H9 (cell line): Measurements from ENCODE around the gene TMEM63B. TPM values are rescaled to one million over a fixed set of nuclear protein-coding genes. Genes with fewer than 3 reads are reported as not detected.

Experiments
- DNase-seq: peaks from one replicate; pipeline ENCODE4 v3.0.0-alpha.2; 2017
- H2AFZ ChIP-seq: one replicate; pipeline ENCODE4 v1.6.1; 2013; ENCODE audit warnings: mild to moderate bottlenecking, low read length, control low read depth, moderate library complexity
- H2AK5ac ChIP-seq: 2 replicates; pipeline ENCODE4 v1.6.1; 2013; ENCODE audit warnings: low read length, control low read depth, mixed read lengths; ENCODE audit not compliant: insufficient read length
- H2BK120ac ChIP-seq: one replicate; pipeline ENCODE4 v1.6.1; 2013; ENCODE audit warnings: low read depth, mild to moderate bottlenecking, low read length, control low read depth, inconsistent platforms; ENCODE audit not compliant: poor library complexity, severe bottlenecking
- H2BK12ac ChIP-seq: 2 replicates; pipeline ENCODE4 v1.6.1; 2013; ENCODE audit warnings: low read length, control low read depth, mixed read lengths, low read depth; ENCODE audit not compliant: insufficient read length
- H2BK15ac ChIP-seq: 2 replicates; pipeline ENCODE4 v1.6.1; 2013; ENCODE audit warnings: low read depth, low read length, control low read depth
- H2BK20ac ChIP-seq: one replicate; pipeline ENCODE4 v1.6.1; 2013; ENCODE audit warnings: low read depth, mild to moderate bottlenecking, low read length, control low read depth, inconsistent platforms; ENCODE audit not compliant: poor library complexity, severe bottlenecking
- H2BK5ac ChIP-seq: 2 replicates; pipeline ENCODE4 v1.6.1; 2013; ENCODE audit warnings: low read length, control low read depth, mixed read lengths; ENCODE audit not compliant: insufficient read length
- H3K14ac ChIP-seq: 2 replicates; pipeline ENCODE4 v1.6.1; 2013; ENCODE audit warnings: low read length, control low read depth; ENCODE audit not compliant: insufficient read depth
- H3K18ac ChIP-seq: 2 replicates; pipeline ENCODE4 v1.6.1; 2013; ENCODE audit warnings: low read depth, mild to moderate bottlenecking, mixed read lengths, low read length, control low read depth; ENCODE audit not compliant: insufficient read length
- H3K23ac ChIP-seq: 2 replicates; pipeline ENCODE4 v1.6.1; 2013; ENCODE audit warnings: low read length, control low read depth, mixed read lengths, low read depth; ENCODE audit not compliant: insufficient read length
- H3K23me2 ChIP-seq: 2 replicates; pipeline ENCODE4 v1.6.1; 2013; ENCODE audit warnings: low read depth, mild to moderate bottlenecking, mixed read lengths, low read length, control low read depth; ENCODE audit not compliant: insufficient read length, poor library complexity, severe bottlenecking
- H3K27ac ChIP-seq: 2 replicates; pipeline ENCODE4 v1.5.1; 2013; ENCODE audit warnings: low read length, control low read depth, mixed read lengths, low read depth; ENCODE audit not compliant: insufficient read length
- H3K27me3 ChIP-seq: 2 replicates; pipeline ENCODE4 v1.6.1; 2013; ENCODE audit warnings: low read length, control low read depth, inconsistent platforms; ENCODE audit not compliant: insufficient read depth
- H3K4ac ChIP-seq: 2 replicates; pipeline ENCODE4 v1.6.1; 2013; ENCODE audit warnings: low read depth, mild to moderate bottlenecking, control low read depth, inconsistent platforms, low read length, moderate library complexity
- H3K4me1 ChIP-seq: 2 replicates; pipeline ENCODE4 v1.6.1; 2013; ENCODE audit warnings: low read length, control low read depth, inconsistent platforms; ENCODE audit not compliant: insufficient read depth
- H3K4me2 ChIP-seq: 2 replicates; pipeline ENCODE4 v1.6.1; 2013; ENCODE audit warnings: low read length, control low read depth, mixed read lengths; ENCODE audit not compliant: insufficient read length, insufficient read depth
- H3K56ac ChIP-seq: 2 replicates; pipeline ENCODE4 v1.6.1; 2013; ENCODE audit warnings: low read depth, mild to moderate bottlenecking, mixed read lengths, low read length, control low read depth; ENCODE audit not compliant: insufficient read length
- H3K79me1 ChIP-seq: 2 replicates; pipeline ENCODE4 v1.6.1; 2013; ENCODE audit warnings: low read depth, mild to moderate bottlenecking, moderate library complexity, low read length, control low read depth, inconsistent platforms; ENCODE audit not compliant: insufficient read depth, poor library complexity, severe bottlenecking
- H3K79me2 ChIP-seq: 2 replicates; pipeline ENCODE4 v1.6.1; 2013; ENCODE audit warnings: low read length, control low read depth, inconsistent platforms; ENCODE audit not compliant: insufficient read depth
- H3K9ac ChIP-seq: 2 replicates; pipeline ENCODE4 v1.6.1; 2013; ENCODE audit warnings: low read length, control low read depth, mixed read lengths; ENCODE audit not compliant: insufficient read length; ENCODE audit errors: extremely low read depth
- H3K9me3 ChIP-seq: one replicate; pipeline ENCODE4 v1.6.1; 2013; ENCODE audit warnings: low read depth, low read length, inconsistent platforms; ENCODE audit not compliant: control insufficient read depth
- H3T11ph ChIP-seq: one replicate; pipeline ENCODE4 v1.6.1; 2013; ENCODE audit warnings: mild to moderate bottlenecking, low read length, control low read depth, inconsistent platforms
- H4K20me1 ChIP-seq: one replicate; pipeline ENCODE4 v1.6.1; 2013; ENCODE audit not compliant: control insufficient read depth, insufficient read length, insufficient read depth
- H4K5ac ChIP-seq: 2 replicates; pipeline ENCODE4 v1.6.1; 2013; ENCODE audit warnings: low read depth, mild to moderate bottlenecking, mixed read lengths, low read length, control low read depth; ENCODE audit not compliant: insufficient read length
- H4K8ac ChIP-seq: replicated peaks from 2 replicates; pipeline ENCODE4 v1.6.1; 2013; ENCODE audit warnings: low read length, control low read depth, mixed read lengths, low read depth; ENCODE audit not compliant: insufficient read length
- H4K91ac ChIP-seq: 2 replicates; pipeline ENCODE4 v1.6.1; 2013; ENCODE audit warnings: low read depth, mild to moderate bottlenecking, moderate library complexity, mixed read lengths, low read length, control low read depth; ENCODE audit not compliant: insufficient read length
- H3K27ac Mint-ChIP-seq, 3 experiments: 2 replicates in 2 of 3; 3 replicates in 1 of 3; pipeline ENCODE4 v1.8.0; 2020 to 2021; ENCODE audit warnings: mixed read lengths in 3 of 3, mild to moderate bottlenecking in 1 of 3, moderate library complexity in 1 of 3
- H3K27me3 Mint-ChIP-seq: 2 replicates; pipeline ENCODE4 v1.8.0; 2021; ENCODE audit warnings: low read depth, mild to moderate bottlenecking, moderate library complexity, mixed read lengths
- H3K36me3 Mint-ChIP-seq, 3 experiments: 2 replicates in 2 of 3; 3 replicates in 1 of 3; pipeline ENCODE4 v1.8.0; 2020 to 2021; ENCODE audit warnings: low read depth in 3 of 3, mixed read lengths in 3 of 3; ENCODE audit not compliant: insufficient read depth in 1 of 3
- H3K4me1 Mint-ChIP-seq, 2 experiments: 2 replicates each; pipeline ENCODE4 v1.8.0; 2020; ENCODE audit warnings: mixed read lengths in 2 of 2
- H3K4me3 Mint-ChIP-seq, 2 experiments: 2 replicates in 1 of 2; 3 replicates in 1 of 2; pipeline ENCODE4 v1.8.0; 2020 to 2021; ENCODE audit warnings: mild to moderate bottlenecking in 2 of 2, mixed read lengths in 2 of 2, moderate library complexity in 1 of 2
- H3K9me3 Mint-ChIP-seq, 2 experiments: 2 replicates in 1 of 2; 3 replicates in 1 of 2; pipeline ENCODE4 v1.8.0; 2020; ENCODE audit warnings: mild to moderate bottlenecking in 2 of 2, mixed read lengths in 2 of 2, moderate library complexity in 1 of 2
- CTCF ChIP-seq: fragments of 200-600 bp; sonication (generic); conservative IDR thresholded peaks from 3 replicates; pipeline ENCODE4 v1.8.0; 2021; ENCODE audit warnings: antibody characterized with exemption, mild to moderate bottlenecking
- WGBS: extraction: QIAGEN DNeasy Blood & Tissue Kit; methylation state at CpG from one replicate; pipeline ENCODE4 v1.1.7; 2013; ENCODE audit warnings: missing lambda C conversion rate, low lambda C conversion rate, mixed read lengths; ENCODE audit not compliant: insufficient read length; ENCODE audit errors: extremely low coverage; 5-methylcytosine and 5-hydroxymethylcytosine counted together
- total RNA-seq: library from RNA; stranded (reverse); gene quantifications from 2 replicates; pipeline ENCODE4 v1.2.1, GENCODE V29; 2021

TMEM63B gene
- total RNA-seq, 1 experiment from 2014 or later: 56.3 TPM

GRCh38 chr6:44119704-44120262, 7.6 kb upstream of the TMEM63B start:
- no peak overlapping the region for H4K8ac ChIP-seq
- H3K23ac ChIP-seq: no peak overlapping the region
- no peaks in the 10 kb centered on the region for H3K9me3 Mint-ChIP-seq
- no peak overlapping the region for H3K18ac ChIP-seq
- no peak overlapping the region for H3K56ac ChIP-seq
- H3K36me3 Mint-ChIP-seq: peaks cover 0 to 21% (median 20%) of the 10 kb centered on the region in 3 experiments; a peak in 5 of 7 replicates
- H2BK20ac ChIP-seq: no peak overlapping the region
- H2BK120ac ChIP-seq: no peak overlapping the region
- DNase-seq: no peak
- H3K4me2 ChIP-seq: no peak overlapping the region
- no peaks in the 10 kb centered on the region for H3K27me3 Mint-ChIP-seq
- no peak overlapping the region for H3K9ac ChIP-seq
- H4K91ac ChIP-seq: no peak overlapping the region
- H2AK5ac ChIP-seq: no peak overlapping the region
- no peaks in the 10 kb centered on the region for H3K27me3 ChIP-seq
- no peak overlapping the region for H3K27ac ChIP-seq
- H2BK15ac ChIP-seq: no peak overlapping the region
- H2AFZ ChIP-seq: no peak overlapping the region
- H3K14ac ChIP-seq: no peak overlapping the region
- no peak overlapping the region for H2BK5ac ChIP-seq
- peaks cover 19% of the 10 kb centered on the region for H3K79me1 ChIP-seq
- no peak overlapping the region for H2BK12ac ChIP-seq
- peak overlapping the region in 2 of 3 experiments; percentile 2 to 27; a peak in 5 of 7 replicates for H3K27ac Mint-ChIP-seq
- peaks cover 2% of the 10 kb centered on the region; the same call in 1 of the 2 replicates for H3K4me1 ChIP-seq
- H3K23me2 ChIP-seq: no peaks in the 10 kb centered on the region
- H4K20me1 ChIP-seq: no peaks in the 10 kb centered on the region
- H3K79me2 ChIP-seq: peaks cover 59% of the 10 kb centered on the region
- no peak for TF ChIP-seq CTCF
- H3K4me3 Mint-ChIP-seq: no peak overlapping the region
- WGBS: no CpG with 5 or more reads among the region's 5 CpGs
- H3K4ac ChIP-seq: no peak overlapping the region
- peaks cover 51 to 59% of the 10 kb centered on the region in 2 experiments for H3K4me1 Mint-ChIP-seq
- H3K9me3 ChIP-seq: no peaks in the 10 kb centered on the region
- no peak overlapping the region for H3T11ph ChIP-seq
- H4K5ac ChIP-seq: no peak overlapping the region
